GM18507 (cell line): ENCODE results near the gene SSC4D.
"Not testable (repeated sequence)": the region's sequence is repeated elsewhere in the genome, so short reads cannot be mapped to it uniquely, and the experiment has no call there.

ENCODE experiments used
- DNase-seq: peaks from one replicate; pipeline ENCODE4 v3.0.0; 2011; ENCODE audit warnings: low read depth; ENCODE audit not compliant: insufficient read length; ENCODE audit errors: extremely low spot score
- FAIRE-seq: peaks from 2 replicates; lab custom pipeline; 2011; peaks lifted over from hg19 to GRCh38; lab: Jason Lieb, UNC

Gene SSC4D

GRCh38 chr7:76393116-76394031 is 16.1 kb downstream of the SSC4D start:
- peak; percentile 94 for DNase-seq

DNA sequence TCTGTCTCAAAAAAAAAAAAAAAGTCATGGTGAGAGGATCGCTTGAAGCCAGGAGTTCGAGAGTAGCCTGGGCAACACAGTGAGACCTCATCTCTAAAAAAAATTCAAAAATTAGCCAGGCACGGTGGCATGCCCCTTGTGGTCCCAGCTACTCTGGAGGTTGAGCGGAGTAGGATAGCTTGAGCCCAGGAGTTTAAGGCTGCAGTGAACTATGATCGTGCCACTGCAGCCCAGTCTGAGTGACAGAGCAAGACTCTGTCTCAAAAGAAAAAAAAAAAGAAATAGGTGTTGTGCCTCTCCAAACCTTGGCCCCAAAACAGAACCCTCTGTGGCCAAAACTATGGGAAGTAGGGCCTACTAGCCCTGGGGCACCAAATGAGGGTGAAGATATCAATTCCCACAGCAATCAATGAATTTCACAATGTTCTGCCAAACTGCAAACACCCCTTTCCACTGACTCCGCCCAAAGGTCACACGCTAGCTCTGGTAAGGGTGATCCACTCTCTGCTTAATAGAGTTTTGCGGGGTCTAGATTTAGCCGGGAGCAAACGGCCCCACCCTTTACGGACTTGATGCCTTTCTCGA is 16.9 kb downstream of the SSC4D start:
- DNase-seq = no peak

More at GRCh38 chr7:76393116-76394031, 16.1 kb downstream of the SSC4D start:
- FAIRE-seq = peak; percentile 85

GRCh38 chr7:76390092-76390491 is 19.4 kb downstream of the SSC4D start:
- DNase-seq (no peak), FAIRE-seq (no peak)

More for the DNA sequence above, 16.9 kb downstream of the SSC4D start:
- FAIRE-seq = no peak

DNA sequence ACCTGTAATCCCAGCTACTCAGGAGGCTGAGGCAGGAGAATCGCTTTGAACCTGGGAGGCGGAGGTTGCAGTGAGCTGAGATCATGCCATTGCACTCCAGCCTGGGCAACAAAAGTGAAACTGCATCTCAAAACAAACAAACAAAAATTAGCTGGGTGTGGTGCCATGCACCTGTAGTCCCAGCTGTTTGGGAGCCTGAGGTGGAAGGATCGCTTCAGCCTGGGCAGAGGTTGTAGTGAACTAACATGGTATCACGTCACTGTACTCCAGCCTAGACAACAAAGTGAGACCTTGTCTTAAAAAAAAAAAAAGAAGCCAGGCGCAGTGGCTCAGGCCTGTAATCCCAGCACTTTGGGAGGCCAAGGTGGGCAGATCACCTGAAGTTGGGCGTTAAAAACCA is 21.7 kb downstream of the SSC4D start:
- not testable (repeated sequence) for FAIRE-seq, DNase-seq

DNA sequence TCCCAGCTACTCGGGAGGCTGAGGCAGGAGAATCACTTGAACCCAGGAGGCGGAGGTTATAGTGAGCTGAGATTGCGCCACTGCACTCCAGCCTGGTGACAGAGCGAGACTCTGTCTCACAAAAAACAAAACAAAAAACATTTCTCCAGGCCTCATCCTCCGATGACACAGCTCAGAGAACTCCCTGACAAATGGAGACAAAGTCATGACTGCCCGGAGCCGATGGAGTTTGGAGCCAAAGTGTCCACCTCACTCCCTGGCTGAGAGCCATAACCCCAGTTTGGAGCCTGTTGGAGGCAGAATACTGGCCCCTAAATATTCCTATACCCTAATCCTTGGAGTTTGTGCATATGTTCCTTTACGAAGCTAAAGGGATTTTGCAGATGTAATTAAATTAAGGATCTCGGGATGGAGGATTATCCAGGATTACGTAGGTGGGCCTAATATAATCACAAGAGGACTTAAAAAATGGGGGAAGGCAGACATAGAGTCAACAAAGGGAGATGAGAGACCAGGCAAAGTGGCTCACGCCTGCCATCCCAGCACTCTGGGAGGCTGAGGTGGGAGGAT is 22.7 kb downstream of the SSC4D start:
- no peak for DNase-seq

GRCh38 chr7:76383089-76383944 is 26.2 kb downstream of the SSC4D start:
- DNase-seq = no peak
- no peak for FAIRE-seq

More for the DNA sequence above, 22.7 kb downstream of the SSC4D start:
- no peak for FAIRE-seq

- FAIRE-seq = no peak
- DNase-seq = no peak
Observed at GRCh38 chr7:76381814-76382213, 27.7 kb downstream of the SSC4D start.

- FAIRE-seq (no peak), DNase-seq (no peak)
Observed at GRCh38 chr7:76380623-76380966, 28.9 kb downstream of the SSC4D start.

DNA sequence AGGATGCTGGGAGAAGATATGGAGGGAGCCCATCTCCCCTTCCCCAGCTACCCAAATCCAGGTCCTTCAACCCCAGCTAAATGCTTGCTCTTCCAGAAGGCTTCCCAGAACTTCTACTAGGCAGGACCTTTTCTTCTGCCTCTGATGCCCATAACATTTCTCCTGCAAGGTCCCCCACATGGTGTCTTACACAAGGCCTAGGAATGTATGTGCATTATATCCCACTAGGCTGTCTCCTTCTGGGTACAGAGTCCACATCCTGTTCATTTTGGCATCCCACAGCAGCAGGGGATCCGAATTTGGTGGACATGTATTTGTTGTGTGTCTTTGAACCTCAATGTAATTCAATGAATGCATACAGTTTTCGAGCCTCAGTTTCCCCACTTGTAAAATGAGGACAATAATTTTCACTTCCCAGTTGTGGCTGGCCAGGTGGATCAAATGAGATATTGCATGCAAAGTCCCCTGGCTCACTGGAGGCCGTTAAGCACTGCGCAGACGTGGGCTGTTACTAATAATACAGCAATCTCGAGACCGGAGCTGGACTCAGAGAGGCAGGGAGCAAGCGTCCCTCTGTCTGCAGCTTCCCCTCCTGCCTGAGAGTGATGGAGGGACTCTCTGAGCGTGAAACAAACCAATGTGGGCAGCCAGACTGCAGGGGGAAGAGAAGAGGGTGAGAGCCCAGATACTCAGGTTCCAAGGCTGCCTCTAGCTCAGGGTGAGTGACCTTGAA is 32.1 kb downstream of the SSC4D start:
- DNase-seq = no peak

GRCh38 chr7:76375251-76375650 is 34.2 kb downstream of the SSC4D start:
- FAIRE-seq = no peak
- DNase-seq = no peak

More for the DNA sequence above, 32.1 kb downstream of the SSC4D start:
- no peak for FAIRE-seq

DNA sequence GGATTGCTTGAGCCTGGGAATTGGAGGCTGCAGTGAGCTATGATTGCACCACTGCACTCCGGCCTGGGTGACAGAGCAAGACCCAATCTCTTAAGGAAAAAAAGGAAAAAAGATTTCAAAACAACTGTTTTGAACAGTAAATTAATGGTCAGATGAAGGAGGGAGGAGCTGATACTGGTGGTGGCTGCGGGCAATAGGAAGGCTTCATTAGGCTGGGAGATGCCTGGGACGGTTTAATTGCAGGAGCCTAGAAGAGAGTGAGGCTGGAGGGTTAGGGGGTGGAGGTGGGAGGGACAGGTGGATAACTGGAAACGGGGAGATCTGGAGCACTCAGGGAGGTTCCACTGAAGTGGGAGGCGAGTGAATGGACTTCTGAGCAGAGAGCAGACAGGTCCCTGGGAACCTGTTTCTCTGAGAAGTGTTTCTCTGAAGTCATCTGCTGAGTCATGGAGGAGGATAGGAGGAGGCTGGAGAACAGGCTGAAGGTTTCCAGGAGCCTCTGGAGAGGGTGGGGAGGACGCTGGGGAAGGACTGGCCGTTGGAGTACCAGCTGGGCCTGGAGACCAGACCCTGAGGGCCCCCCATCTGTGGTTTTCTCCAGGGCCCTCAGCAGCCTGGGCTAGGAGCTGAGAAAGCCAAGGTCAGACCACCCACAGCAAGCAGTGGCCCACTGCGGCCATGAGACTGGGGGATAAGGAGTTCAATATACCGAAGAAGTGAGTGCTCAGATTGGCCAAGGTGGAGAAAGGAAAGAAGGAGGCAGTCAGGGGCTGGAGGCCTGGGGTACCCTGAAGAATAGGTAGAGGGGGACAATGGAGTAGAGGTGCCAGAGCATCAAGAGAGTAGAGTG is 36.3 kb downstream of the SSC4D start:
- no peak for FAIRE-seq
- no peak for DNase-seq

DNA sequence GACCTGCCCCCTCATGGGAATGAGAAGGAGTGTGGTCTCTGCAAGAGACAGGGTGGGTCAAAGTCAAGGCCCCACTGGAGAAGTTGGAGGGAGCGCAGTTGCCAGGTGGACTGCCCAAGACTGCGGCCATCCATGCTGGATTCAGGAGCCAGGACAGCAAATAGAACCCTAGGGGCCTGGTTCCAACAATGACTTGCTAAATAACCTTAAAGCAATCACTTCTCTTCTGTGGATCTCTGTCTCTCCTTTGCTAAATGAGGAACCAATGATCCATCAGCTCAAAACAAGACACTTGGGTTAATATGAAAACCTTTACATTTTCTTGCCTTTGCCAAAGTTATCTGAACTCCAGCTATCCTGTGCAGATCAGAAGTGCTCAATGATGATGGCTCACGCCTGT is 38.1 kb downstream of the SSC4D start:
- no peak for DNase-seq
- FAIRE-seq = no peak

- DNase-seq (no peak), FAIRE-seq (no peak)
Observed at GRCh38 chr7:76369018-76369417, 40.5 kb downstream of the SSC4D start.

- no peak for DNase-seq
- FAIRE-seq = no peak
Observed at GRCh38 chr7:76368190-76368589, 41.3 kb downstream of the SSC4D start.

DNA sequence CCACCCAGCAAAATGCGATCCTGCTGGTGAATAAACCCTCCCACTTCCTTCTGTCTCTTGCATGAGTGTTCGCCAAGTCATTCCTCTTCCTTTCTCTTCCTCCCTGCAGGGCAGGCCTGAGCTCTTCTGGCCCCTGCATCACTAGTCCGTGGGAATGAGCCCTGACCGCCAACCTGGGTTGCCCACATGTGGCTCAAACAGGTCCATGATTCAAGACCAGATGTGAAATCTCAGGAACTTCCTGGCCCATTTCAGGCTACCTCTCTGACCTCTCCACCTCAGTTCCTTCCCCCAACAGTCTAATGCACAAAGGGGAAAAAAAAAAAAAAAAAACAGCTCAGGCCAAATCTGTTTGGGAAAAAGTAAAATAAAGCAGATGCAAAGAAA is 45.3 kb downstream of the SSC4D start:
- FAIRE-seq = no peak
- no peak for DNase-seq

GRCh38 chr7:76363754-76364153 is 45.7 kb downstream of the SSC4D start:
- not testable (repeated sequence) for FAIRE-seq, DNase-seq

DNA sequence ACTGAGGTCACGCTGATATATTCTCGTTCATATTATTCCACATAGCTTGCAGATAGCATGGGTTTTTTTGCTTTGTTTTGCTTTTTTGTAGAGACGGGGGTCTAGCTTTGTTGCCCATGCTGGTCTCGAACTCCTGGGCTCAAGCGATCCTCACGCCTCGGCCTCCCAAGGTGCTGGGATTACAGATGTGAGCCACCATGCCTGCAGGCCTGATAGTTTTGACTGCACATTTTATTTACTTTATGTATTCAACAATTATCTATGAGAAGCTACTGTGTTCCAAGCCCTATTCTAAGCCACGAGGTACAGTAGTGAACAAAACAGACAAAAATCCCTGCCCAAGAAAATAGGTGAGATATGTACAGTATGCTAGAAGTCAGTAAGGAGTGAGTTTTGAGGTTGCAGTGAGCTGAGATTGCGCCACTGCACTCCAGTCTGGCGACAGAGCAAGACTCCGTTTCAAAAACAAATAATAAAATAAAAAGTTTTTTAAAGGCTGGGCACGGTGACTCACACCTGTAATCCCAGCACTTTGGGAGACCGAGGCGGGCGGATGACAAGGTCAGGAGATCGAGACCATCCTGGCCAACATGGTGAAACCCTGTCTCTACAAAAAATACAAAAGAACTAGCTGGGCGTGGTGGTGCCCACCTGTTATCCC is 49.4 kb downstream of the SSC4D start:
- DNase-seq (no peak), FAIRE-seq (no peak)
